WTC11 (cell line): Measurements from ENCODE around the gene SLBP.

Experiments used
- CTCF ChIP-seq: fragments of 200-600 bp; IDR thresholded peaks from 2 replicates; pipeline ENCODE4 v1.8.0; 2022; ENCODE audit warnings: antibody characterized with exemption
- FOXJ3 ChIP-seq: sonication (generic); formaldehyde crosslinking; IDR thresholded peaks from 2 replicates; pipeline ENCODE4 v1.9.0; 2021; ENCODE audit warnings: missing genetic modification reagents, mild to moderate bottlenecking, borderline replicate concordance
- HMGXB4 ChIP-seq: sonication (generic); formaldehyde crosslinking; IDR thresholded peaks from 2 replicates; pipeline ENCODE4 v1.8.1; 2023; ENCODE audit warnings: mild to moderate bottlenecking, moderate library complexity, missing genetic modification reagents
- KAT7 ChIP-seq: sonication (generic); formaldehyde crosslinking; IDR thresholded peaks from 2 replicates; pipeline ENCODE4 v1.8.1; 2023; ENCODE audit warnings: missing genetic modification reagents, mild to moderate bottlenecking, borderline replicate concordance
- MAX ChIP-seq: sonication (generic); formaldehyde crosslinking; IDR thresholded peaks from 2 replicates; pipeline ENCODE4 v1.8.0; 2022; ENCODE audit warnings: mild to moderate bottlenecking, missing genetic modification reagents
- NR2C2 ChIP-seq: sonication (generic); formaldehyde crosslinking; IDR thresholded peaks from 2 replicates; pipeline ENCODE4 v1.8.0; 2022; ENCODE audit warnings: mild to moderate bottlenecking, missing genetic modification reagents
- NR3C1 ChIP-seq: sonication (generic); formaldehyde crosslinking; conservative IDR thresholded peaks from 2 replicates; pipeline ENCODE4 v1.8.1; 2023; ENCODE audit warnings: low read depth, mild to moderate bottlenecking, missing genetic modification reagents
- PRDM15 ChIP-seq: sonication (generic); formaldehyde crosslinking; IDR thresholded peaks from 2 replicates; pipeline ENCODE4 v1.8.0; 2022; ENCODE audit warnings: missing genetic modification reagents
- SP1 ChIP-seq: sonication (generic); formaldehyde crosslinking; conservative IDR thresholded peaks from 2 replicates; pipeline ENCODE4 v1.8.1; 2022; ENCODE audit warnings: missing genetic modification reagents
- TEAD4 ChIP-seq: sonication (generic); formaldehyde crosslinking; IDR thresholded peaks from 2 replicates; pipeline ENCODE4 v1.8.0; 2022; ENCODE audit warnings: mild to moderate bottlenecking, missing genetic modification reagents
- USF2 ChIP-seq: sonication (generic); formaldehyde crosslinking; IDR thresholded peaks from 2 replicates; pipeline ENCODE4 v1.8.1; 2023; ENCODE audit warnings: mild to moderate bottlenecking, missing genetic modification reagents, moderate library complexity
- ZBTB21 ChIP-seq: sonication (generic); formaldehyde crosslinking; IDR thresholded peaks from 2 replicates; pipeline ENCODE4 v1.8.1; 2023; ENCODE audit warnings: mild to moderate bottlenecking, missing genetic modification reagents, borderline replicate concordance
- ZNF121 ChIP-seq: sonication (generic); formaldehyde crosslinking; IDR thresholded peaks from 2 replicates; pipeline ENCODE4 v1.8.0; 2023; ENCODE audit warnings: missing genetic modification reagents

- TF ChIP-seq CTCF (no peak), TEAD4 (no peak), KAT7 (CRISPR knock-in tag) (no peak), SP1 (CRISPR knock-in tag) (no peak), FOXJ3 (no peak), ZNF121 (CRISPR knock-in tag) (no peak), NR3C1 (CRISPR knock-in tag) (no peak), USF2 (CRISPR knock-in tag) (no peak), NR2C2 (no peak), PRDM15 (CRISPR knock-in tag) (no peak), ZBTB21 (CRISPR knock-in tag) (no peak), MAX (CRISPR knock-in tag) (no peak), HMGXB4 (CRISPR knock-in tag) (no peak)
Measured at GRCh38 chr4:1751155-1751918, 39.2 kb upstream of the SLBP start.
